Measurements from ENCODE around the gene DIPK1B. TPM values are rescaled to one million over a fixed set of nuclear protein-coding genes. Genes with fewer than 3 reads are reported as not detected.

The DIPK1B gene
- total and polyA plus RNA-seq, 12 donors, result 15.7 to 37.9 (median 18.3) TPM

DNA sequence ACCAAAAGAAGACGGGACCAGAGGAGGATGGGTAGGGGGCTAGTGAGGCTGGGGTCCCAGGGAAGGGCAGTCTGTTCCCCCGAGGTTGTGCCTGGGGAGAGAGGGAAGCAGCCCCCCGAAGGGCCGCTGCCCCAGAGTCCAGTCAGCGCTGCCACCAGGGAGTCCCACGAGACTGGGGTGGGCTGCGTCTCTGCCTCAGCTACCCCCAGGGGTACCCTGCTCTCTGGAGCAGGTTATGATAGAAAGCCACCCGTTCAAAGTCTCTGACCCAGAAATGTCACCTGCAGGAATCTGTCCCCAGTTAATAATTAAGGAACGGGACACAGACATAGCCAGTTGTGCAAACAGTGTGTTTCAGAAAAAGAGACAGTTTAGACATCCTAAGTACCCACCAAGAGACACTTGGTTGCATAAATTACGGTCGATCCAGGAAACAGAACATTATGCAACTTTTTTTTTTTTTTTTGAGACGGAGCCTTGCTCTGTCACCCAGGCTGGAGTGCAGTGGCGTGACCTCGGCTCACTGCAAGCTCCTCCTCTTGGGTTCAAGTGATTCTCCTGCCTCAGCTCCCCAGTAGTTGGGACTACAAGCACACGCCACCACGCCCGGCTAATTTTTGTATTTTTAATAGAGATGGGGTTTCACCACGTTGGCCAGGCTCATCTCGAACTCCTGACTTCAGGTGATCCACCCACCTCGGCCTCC lies 14.4 kb upstream of the DIPK1B start:
- TF ChIP-seq, protein P1, sequence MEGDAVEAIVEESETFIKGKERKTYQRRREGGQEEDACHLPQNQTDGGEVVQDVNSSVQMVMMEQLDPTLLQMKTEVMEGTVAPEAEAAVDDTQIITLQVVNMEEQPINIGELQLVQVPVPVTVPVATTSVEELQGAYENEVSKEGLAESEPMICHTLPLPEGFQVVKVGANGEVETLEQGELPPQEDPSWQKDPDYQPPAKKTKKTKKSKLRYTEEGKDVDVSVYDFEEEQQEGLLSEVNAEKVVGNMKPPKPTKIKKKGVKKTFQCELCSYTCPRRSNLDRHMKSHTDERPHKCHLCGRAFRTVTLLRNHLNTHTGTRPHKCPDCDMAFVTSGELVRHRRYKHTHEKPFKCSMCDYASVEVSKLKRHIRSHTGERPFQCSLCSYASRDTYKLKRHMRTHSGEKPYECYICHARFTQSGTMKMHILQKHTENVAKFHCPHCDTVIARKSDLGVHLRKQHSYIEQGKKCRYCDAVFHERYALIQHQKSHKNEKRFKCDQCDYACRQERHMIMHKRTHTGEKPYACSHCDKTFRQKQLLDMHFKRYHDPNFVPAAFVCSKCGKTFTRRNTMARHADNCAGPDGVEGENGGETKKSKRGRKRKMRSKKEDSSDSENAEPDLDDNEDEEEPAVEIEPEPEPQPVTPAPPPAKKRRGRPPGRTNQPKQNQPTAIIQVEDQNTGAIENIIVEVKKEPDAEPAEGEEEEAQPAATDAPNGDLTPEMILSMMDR (IDR thresholded peaks at IDR 0.05), result no peak
- intact Hi-C loops (cut with DNase I), result loop anchor here in 1 of 10 donors (10.0 kb wide), 1 partner anchor 53 kb away; no protein-coding TSS in a partner anchor
- WGBS, 2 donors, result 73 to 81% methylated on average over 20 of the region's 20 CpGs

GRCh38 chr9:136698635-136699246 lies 13.6 kb upstream of the DIPK1B start:
- DNase-seq (no peak), ATAC-seq (no peak)
- H3K36me3 ChIP-seq, result no peaks in the 10 kb centered on the region
- peaks cover 0 to 25% (median 6%) of the 10 kb centered on the region in 7 donors for H3K27me3 ChIP-seq
- intact Hi-C loops (cut with DNase I), result loop anchor here in 1 of 10 donors (10.0 kb wide), 1 partner anchor 54 kb away; no protein-coding TSS in a partner anchor
- H3K9me3 ChIP-seq, result no peaks in the 10 kb centered on the region
- H3K4me1 ChIP-seq, result peaks cover 3 to 42% (median 13%) of the 10 kb centered on the region in 9 donors
- 92 to 95% methylated on average over 10 to 11 of the region's 11 CpGs for WGBS, 2 donors
- H3K4me3 ChIP-seq, result no peak overlapping the region
- H3K27ac ChIP-seq, result no peak overlapping the region
- TF ChIP-seq, protein P1 (IDR thresholded peaks at IDR 0.05), result no peak

More for the DNA sequence above, 14.4 kb upstream of the DIPK1B start:
- Histone ChIP-seq H3K36me3 (no peaks in the 10 kb centered on the region), H3K4me1 (peaks cover 4 to 49% (median 17%) of the 10 kb centered on the region in 9 donors), H3K4me3 (no peak overlapping the region), H3K27me3 (peaks cover 0 to 25% (median 6%) of the 10 kb centered on the region in 7 donors), H3K9me3 (no peaks in the 10 kb centered on the region), H3K27ac (no peak overlapping the region)
- DNase-seq (no peak), ATAC-seq (no peak)

DNA sequence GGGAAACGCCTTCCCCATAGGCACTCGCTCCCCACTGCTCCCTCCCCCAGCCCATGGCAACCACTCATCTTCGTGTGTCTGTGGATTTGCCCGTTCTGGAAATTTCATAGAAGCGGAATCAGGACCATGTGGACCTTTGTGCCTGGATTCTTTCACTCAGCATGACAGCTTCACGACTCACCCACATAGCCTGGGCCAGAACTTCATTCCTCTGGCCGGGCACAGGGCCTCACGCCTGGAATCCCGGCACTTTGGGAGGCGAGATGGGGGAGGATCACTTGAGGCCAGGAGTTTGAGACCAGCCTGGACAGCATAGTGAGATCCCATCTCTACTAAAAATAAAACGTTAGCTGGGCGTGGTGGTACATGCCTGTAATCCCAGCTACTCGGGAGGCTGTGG lies 12.1 kb upstream of the DIPK1B start:
- WGBS, 2 donors, result 67 to 78% methylated on average over 13 of the region's 13 CpGs
- no peak for DNase-seq
- TF ChIP-seq, protein P1 (IDR thresholded peaks at IDR 0.05), result no peak
- Histone ChIP-seq H3K27me3 (peaks cover 0 to 25% (median 6%) of the 10 kb centered on the region in 7 donors), H3K27ac (no peak overlapping the region), H3K4me1 (peaks cover 0 to 33% (median 4%) of the 10 kb centered on the region in 9 donors), H3K4me3 (no peak overlapping the region), H3K36me3 (no peaks in the 10 kb centered on the region), H3K9me3 (no peaks in the 10 kb centered on the region)
- no peak for ATAC-seq
- intact Hi-C loops (cut with DNase I), result no loop called here

- Histone ChIP-seq H3K27ac (peak overlapping the region in 1 of 10 donors; percentile 20), H3K9me3 (no peaks in the 10 kb centered on the region), H3K27me3 (peaks cover 0 to 25% (median 6%) of the 10 kb centered on the region in 7 donors), H3K36me3 (no peaks in the 10 kb centered on the region), H3K4me3 (peak overlapping the region in 1 of 10 donors; percentile 14), H3K4me1 (peaks cover 0 to 33% (median 4%) of the 10 kb centered on the region in 9 donors)
- DNase-seq, result no peak
- TF ChIP-seq, protein P1 (IDR thresholded peaks at IDR 0.05), result no peak
- 24% methylated on average over 38 of the region's 38 CpGs for WGBS, 2 donors
- intact Hi-C loops (cut with DNase I), result no loop called here
- ATAC-seq, result peak in 5 of 8 donors; percentile 8 to 35 (median 26)
These were observed 11.3 kb upstream of the DIPK1B start for GRCh38 chr9:136700959-136701667.
